ENCODE results near the gene RNASEH2B. TPM values are rescaled to one million over a fixed set of nuclear protein-coding genes. Genes with fewer than 3 reads are reported as not detected.

The RNASEH2B gene
- polyA plus RNA-seq, 1 donor from 2014 or later = 25.2 TPM

- no peaks in the 10 kb centered on the region for H3K79me2 ChIP-seq (replicated peaks; ENCODE audit: insufficient read depth, low read length)
Measured at GRCh38 chr13:50911081-50911631, 1.6 kb downstream of the RNASEH2B start.

GRCh38 chr13:50911937-50912795 lies 2.6 kb downstream of the RNASEH2B start:
- Histone ChIP-seq H3K27ac (ENCODE audit: low read length) (no peak overlapping the region), H2AFZ (ENCODE audit: low read depth, low read length) (no peak overlapping the region), H3K79me2 (replicated peaks; ENCODE audit: insufficient read depth, low read length) (no peaks in the 10 kb centered on the region), H3K9ac (ENCODE audit: low read length) (no peak overlapping the region), H3K4me3 (ENCODE audit: low read length) (no peak overlapping the region), H3K4me2 (ENCODE audit: low read length) (no peak overlapping the region), H3K9me3 (ENCODE audit: low read length) (no peaks in the 10 kb centered on the region), H3K27me3 (ENCODE audit: insufficient read depth, low read depth, low read length) (peaks cover 8% of the 10 kb centered on the region), H3K36me3 (ENCODE audit: insufficient read depth, low read length) (no peaks in the 10 kb centered on the region), H4K20me1 (ENCODE audit: insufficient read depth) (no peaks in the 10 kb centered on the region), H3F3A (ENCODE audit: insufficient read depth, low read length, poor library complexity, severe bottlenecking) (no peaks in the 10 kb centered on the region), H3K9me2 (ENCODE audit: insufficient read depth, low read length) (no peaks in the 10 kb centered on the region)
- TF ChIP-seq RAD21 (conservative IDR thresholded peaks at IDR 0.05) = peak; percentile 90
- no peak for TF ChIP-seq REST (IDR thresholded peaks at IDR 0.05; ENCODE audit: borderline replicate concordance)
- no peak for TF ChIP-seq POLR2AphosphoS5 (IDR thresholded peaks at IDR 0.05)
- no peak for TF ChIP-seq TAF1 (IDR thresholded peaks at IDR 0.05; ENCODE audit: low read depth)
- TF ChIP-seq MXI1 (conservative IDR thresholded peaks at IDR 0.05; ENCODE audit: poor library complexity, severe bottlenecking) = no peak
- TF ChIP-seq, protein P1, sequence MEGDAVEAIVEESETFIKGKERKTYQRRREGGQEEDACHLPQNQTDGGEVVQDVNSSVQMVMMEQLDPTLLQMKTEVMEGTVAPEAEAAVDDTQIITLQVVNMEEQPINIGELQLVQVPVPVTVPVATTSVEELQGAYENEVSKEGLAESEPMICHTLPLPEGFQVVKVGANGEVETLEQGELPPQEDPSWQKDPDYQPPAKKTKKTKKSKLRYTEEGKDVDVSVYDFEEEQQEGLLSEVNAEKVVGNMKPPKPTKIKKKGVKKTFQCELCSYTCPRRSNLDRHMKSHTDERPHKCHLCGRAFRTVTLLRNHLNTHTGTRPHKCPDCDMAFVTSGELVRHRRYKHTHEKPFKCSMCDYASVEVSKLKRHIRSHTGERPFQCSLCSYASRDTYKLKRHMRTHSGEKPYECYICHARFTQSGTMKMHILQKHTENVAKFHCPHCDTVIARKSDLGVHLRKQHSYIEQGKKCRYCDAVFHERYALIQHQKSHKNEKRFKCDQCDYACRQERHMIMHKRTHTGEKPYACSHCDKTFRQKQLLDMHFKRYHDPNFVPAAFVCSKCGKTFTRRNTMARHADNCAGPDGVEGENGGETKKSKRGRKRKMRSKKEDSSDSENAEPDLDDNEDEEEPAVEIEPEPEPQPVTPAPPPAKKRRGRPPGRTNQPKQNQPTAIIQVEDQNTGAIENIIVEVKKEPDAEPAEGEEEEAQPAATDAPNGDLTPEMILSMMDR (IDR thresholded peaks at IDR 0.05; ENCODE audit: poor library complexity, severe bottlenecking) = peak; percentile 91

More at GRCh38 chr13:50911081-50911631, 1.6 kb downstream of the RNASEH2B start:
- Histone ChIP-seq H3K27ac (ENCODE audit: low read length) (no peak overlapping the region), H3K4me2 (ENCODE audit: low read length) (no peak overlapping the region), H3K9me2 (ENCODE audit: insufficient read depth, low read length) (no peaks in the 10 kb centered on the region), H4K20me1 (ENCODE audit: insufficient read depth) (no peaks in the 10 kb centered on the region), H3K9ac (ENCODE audit: low read length) (no peak overlapping the region), H3K9me3 (ENCODE audit: low read length) (no peaks in the 10 kb centered on the region), H3K27me3 (ENCODE audit: insufficient read depth, low read depth, low read length) (peaks cover 8% of the 10 kb centered on the region), H3K36me3 (ENCODE audit: insufficient read depth, low read length) (no peaks in the 10 kb centered on the region), H3F3A (ENCODE audit: insufficient read depth, low read length, poor library complexity, severe bottlenecking) (no peaks in the 10 kb centered on the region), H3K4me3 (ENCODE audit: low read length) (peak overlapping the region; percentile 81), H2AFZ (ENCODE audit: low read depth, low read length) (no peak overlapping the region)
- no peak for TF ChIP-seq EZH2 (IDR thresholded peaks at IDR 0.05; ENCODE audit: borderline replicate concordance, insufficient read depth, low read length, poor library complexity, severe bottlenecking)
- TF ChIP-seq REST (IDR thresholded peaks at IDR 0.05; ENCODE audit: borderline replicate concordance) = no peak
- TF ChIP-seq EP300 (conservative IDR thresholded peaks at IDR 0.05; ENCODE audit: poor library complexity, severe bottlenecking) = no peak
- no peak for TF ChIP-seq POLR2AphosphoS5 (IDR thresholded peaks at IDR 0.05)
- TF ChIP-seq RAD21 (conservative IDR thresholded peaks at IDR 0.05) = no peak
- TF ChIP-seq, protein P1 (IDR thresholded peaks at IDR 0.05; ENCODE audit: poor library complexity, severe bottlenecking) = no peak
- TF ChIP-seq SMC3 (conservative IDR thresholded peaks at IDR 0.05; ENCODE audit: poor library complexity) = no peak
- TF ChIP-seq MXI1 (conservative IDR thresholded peaks at IDR 0.05; ENCODE audit: poor library complexity, severe bottlenecking) = no peak
- TF ChIP-seq TAF1 (IDR thresholded peaks at IDR 0.05; ENCODE audit: low read depth) = no peak

Measured in neural cell (in vitro differentiated cells).